Glomerular visceral epithelial cell (primary cell): ENCODE results near the gene OR10K2.
"Not testable (repeated sequence)": the region's sequence is repeated elsewhere in the genome, so short reads cannot be mapped to it uniquely, and the experiment has no call there.

Experiments
- DNase-seq: peaks from one replicate; pipeline ENCODE4 v3.0.0-alpha.2; 2016; ENCODE audit errors: extremely low spot score

The OR10K2 gene, protein sequence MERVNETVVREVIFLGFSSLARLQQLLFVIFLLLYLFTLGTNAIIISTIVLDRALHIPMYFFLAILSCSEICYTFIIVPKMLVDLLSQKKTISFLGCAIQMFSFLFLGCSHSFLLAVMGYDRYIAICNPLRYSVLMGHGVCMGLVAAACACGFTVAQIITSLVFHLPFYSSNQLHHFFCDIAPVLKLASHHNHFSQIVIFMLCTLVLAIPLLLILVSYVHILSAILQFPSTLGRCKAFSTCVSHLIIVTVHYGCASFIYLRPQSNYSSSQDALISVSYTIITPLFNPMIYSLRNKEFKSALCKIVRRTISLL

DNA sequence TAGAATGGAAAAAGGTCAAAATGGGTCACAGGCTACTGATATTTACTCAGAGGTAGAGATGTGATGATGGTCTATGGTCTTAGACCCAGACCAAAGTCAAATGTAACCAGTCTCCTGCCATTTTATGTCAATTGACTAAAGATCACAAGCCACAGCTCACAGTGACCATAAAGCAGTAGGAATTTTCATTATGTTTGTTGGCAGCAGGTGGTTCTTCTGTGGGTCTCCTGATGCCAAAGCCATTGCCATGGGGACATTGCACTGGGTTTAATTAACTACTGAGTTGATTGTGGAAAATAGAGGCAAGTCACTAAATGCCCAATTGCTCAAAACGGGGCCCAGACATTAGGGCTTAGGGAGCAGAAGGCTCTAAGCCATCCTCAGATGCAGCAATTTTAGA, at the start of gene OR10K2:
TSS of gene OR10K2 (minus strand) at position 101 of the 400 bp plus-strand sequence. CDS start 5,371 bp downstream, outside the sequence.
- DNase-seq, result no peak

DNA sequence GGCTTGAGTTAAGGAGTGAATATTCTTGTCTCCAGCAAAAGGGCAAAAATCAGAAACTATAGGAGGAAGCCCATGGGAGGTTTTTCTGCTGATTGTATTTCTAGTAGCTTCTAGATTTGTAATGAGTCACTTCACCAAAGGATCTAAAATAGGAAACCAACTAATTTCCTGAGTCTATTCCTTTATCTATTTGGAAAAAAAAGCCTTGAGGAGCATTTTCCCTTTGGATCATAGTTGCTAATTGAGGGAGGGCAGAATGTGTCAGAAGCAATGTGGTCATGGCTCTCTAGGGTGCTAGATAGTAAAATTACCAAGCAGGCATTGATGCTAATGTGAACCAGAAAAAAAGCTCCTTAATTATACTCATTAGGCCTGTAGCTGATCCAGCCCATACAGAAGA, 45.9 kb upstream of the OR10K2 start, which contains the start of gene OR10R2:
TSS of gene OR10R2 (plus strand) at position 301 of the 400 bp plus-strand sequence. CDS start 106 bp downstream, outside the sequence.
- DNase-seq, result no peak

DNA sequence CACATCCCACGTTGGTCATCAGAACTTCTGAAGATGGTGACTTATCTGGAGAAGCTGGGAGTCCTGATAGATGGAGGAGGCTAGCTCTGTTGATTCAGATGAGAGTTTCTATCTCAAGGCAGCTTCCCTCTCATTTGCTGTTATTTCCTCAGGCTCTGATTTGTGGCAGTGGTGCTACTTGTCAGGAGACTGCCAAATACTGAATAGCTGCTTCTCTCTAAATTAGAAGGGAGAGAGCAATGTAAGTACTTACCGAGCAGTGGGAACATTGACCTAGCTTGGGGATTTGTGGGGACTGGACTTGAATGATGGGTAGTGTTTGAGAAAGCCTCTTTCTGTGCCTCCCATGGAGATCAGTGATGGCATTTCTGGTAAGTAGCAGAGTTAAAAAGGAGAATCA, 35.5 kb upstream of the OR10K2 start, which contains the start of gene OR10K1:
TSS of gene OR10K1 (plus strand) at position 301 of the 400 bp plus-strand sequence. CDS start 3,728 bp downstream, outside the sequence.
- no peak for DNase-seq

DNA sequence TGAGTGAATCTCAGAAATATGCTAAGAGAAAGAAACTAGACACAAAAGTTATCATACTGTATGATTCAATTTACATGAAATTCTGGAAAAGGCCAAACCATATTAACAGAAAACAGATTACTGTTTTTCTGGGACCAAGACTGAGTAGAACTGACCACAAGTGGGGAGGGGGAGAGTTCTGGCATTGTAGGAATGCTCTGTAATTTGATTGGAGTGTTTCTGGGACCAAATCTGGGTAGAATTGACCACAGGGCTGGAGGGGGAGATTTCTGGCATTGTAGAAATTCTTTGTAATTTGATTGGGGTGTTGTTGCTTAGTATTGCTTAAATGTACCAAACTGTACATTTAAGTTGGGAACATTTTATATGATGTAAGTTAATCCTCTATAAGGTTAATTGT, 32.2 kb upstream of the OR10K2 start:
- no peak for DNase-seq

DNA sequence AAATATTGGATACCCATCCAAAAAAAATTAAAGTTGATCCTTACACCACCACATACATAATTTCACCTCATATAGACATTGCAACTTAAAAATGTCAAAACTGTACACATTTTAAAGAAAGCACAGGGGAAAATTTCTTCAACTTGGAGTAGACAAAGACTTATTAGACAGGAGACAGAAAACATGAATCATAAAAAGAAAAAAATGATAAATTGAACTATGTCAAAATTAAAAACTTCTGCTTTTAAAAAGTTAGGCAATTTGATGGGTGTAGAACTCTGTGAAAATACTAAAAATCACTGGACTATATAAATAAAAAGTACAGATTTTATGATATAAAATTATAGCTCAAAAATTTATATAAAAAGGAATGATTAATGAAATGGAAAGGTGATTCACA, 31.2 kb upstream of the OR10K2 start:
- DNase-seq, result no peak

DNA sequence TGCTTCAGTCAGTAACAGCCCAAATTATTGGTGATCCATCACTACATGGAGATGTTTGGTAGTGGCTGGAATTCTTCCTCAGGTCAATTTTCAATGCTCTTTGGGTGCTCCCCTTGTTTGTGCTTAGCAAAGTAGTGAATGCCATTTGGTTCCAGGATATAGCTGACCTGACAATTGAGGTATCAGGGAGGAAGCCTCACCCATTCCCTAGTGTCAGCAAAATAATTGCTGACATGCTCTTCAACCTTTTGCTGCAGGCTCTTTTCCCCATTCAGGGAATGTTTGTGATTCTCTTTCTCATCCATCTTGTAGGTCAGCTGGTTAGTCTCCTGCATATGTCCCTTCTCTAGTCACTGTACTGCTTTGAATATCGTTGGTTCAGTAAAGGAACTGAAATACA, 28.5 kb upstream of the OR10K2 start:
- DNase-seq, result no peak

DNA sequence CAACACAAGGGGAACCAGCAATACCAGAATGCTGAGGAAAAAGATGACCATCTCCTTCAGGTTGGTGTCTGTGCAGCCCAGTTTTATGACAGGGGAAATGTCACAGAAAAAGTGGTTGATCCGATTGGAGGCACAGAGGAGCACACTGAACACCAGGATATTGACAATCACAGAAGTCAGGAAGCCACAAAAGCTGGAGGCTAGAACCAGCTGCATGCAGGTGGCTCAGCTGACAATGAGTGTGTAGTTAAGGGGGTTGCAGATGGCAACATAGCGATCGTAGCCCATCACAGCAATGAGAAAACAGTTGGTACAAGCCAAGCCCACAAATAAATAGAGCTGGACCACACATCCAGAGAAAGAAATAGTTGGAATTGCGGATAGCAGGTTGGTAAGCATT, 19.3 kb upstream of the OR10K2 start:
- DNase-seq, result no peak

DNA sequence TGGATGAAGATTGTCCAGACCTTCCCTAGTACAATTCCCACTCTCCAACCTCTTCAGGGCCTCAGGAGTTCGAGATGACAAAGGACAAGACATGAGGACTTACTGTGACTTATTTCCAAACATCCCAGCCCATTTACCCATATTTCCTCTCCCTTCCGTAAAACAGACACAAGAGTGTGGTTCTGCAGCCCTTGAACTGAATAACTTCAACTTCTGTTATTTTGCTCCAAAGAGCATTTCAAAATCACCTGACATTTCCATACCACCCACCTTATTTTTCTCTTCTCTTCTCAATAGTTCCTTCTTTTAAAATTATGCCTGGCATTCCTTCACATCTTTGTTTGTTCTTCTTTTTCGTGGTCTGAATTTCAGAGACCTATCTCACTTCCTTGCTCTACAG, 8.7 kb upstream of the OR10K2 start:
- DNase-seq, result no peak

DNA sequence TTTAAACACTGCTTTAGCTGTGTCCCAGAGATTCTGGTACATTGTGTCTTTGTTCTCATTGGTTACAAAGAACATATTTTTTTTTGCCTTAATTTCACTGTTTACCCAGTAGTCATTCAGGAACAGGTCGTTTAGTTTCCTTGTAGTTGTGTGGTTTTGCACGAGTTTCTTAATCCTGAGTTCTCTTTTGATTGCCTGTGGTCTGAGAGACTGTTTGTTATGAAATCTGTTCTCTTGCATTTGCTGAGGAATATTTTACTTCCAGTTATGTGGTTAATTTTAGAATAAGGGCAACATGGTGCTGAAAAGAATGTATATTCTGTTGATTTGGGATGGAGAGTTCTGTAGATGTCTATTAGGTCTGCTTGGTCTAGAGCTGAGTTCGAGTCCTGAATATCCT, 4.1 kb upstream of the OR10K2 start:
- not testable (repeated sequence) for DNase-seq

DNA sequence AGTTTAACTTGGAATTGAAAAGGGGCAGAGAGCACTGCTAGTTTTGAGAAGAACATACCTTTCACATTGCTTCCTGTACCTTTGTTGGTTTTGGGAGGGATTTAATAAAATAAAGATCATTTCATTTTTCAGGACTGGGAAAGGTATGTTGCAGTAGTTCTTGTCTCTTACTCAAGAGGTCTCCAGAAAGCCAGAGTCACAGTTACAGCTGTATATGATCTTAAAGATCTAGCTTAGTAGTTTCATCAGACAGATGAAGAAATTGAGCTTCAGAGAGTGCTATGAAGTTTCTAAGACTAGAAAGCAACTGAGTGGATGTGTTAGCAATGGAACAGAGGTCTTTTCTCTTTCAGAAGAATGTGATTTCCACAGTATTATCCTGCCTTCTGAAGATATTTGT, 1.0 kb downstream of the OR10K2 start:
- DNase-seq, result no peak

DNA sequence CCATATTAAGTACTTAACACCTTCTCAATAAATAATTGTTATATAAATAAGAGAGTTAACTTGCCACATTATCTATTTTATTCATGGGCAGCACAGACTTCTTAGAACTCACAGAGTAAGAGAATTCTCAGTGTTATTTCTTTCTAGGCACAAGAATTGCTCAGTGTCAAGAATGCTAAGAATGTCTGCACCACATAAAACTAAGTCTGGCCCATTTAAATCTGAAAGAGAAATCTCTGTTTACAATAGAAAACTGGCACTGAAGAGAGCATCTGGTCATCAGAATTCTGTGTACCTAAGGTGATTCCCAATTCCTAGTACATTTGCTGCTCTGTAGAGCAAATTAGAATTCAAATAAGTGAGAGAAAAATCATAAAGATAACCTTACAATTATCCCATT, 3.8 kb downstream of the OR10K2 start:
- no peak for DNase-seq

DNA sequence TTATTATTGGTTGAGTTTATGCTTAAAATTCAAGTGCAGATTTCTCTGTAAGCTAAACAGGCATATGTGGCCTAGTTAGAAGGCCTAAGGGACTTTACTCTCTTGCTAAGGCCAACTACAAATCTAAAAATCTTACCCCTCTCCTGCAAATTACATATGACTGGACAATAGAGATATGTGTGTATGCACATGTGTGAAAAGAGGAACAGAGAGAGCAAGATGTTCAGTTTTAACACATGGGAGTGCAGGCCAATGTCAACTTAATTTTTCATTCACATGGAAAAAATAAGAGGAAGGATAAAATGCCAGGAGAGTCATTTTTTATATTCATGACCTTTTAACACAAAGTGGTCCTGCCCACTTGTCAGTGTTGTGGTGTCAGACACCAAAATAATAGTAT, 8.5 kb downstream of the OR10K2 start:
- no peak for DNase-seq

DNA sequence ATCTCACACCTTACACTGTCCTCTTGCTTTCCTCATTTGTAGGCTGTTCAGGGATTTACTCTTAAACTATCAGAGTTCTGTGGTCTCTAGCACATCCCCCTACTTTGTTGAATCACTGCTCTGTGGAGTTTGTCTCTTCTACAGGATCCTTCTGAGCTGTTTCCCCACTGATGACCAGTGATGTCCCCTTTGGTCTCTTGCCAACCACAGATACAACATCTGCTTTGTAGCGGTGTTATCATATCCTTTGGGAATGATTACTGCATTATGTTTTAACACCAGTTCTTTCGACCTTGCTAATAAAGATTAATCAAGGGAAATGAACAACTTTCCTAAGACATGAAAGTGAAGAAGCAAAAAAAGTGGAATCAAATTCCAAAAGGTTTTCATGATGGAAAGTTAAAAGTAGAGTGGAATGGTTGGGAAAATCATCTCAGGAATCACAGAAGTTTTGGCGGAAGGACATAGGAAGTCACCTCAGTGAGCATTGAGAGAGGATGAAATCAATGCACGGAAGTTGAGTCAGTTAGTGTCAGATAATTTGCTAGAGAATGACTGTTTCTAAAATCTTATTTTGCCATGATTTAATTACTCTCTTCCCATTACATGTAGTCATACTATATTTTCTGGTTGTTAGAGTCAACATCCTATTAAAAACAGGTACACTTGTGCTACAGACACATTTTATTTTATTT, 11.2 kb downstream of the OR10K2 start:
- no peak for DNase-seq

DNA sequence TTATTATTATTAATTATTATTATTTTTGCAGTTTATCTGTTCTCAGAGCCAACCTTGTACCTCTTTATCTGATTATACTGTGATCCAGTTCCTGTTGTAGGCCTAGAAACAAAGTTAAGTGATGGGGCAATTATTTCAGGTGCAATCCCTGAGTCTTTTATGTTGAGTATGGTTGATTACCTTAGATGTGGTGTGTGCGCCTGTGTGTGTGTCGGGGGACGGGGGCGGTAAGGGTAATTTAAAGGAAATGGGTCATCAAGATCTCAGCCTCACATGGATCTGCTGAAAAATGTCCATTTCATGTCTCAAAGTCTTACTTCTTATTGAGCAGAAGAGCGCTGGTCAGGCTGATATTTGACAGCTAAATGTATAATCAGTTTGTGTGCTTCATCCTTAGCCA, 18.9 kb downstream of the OR10K2 start:
- DNase-seq, result no peak

DNA sequence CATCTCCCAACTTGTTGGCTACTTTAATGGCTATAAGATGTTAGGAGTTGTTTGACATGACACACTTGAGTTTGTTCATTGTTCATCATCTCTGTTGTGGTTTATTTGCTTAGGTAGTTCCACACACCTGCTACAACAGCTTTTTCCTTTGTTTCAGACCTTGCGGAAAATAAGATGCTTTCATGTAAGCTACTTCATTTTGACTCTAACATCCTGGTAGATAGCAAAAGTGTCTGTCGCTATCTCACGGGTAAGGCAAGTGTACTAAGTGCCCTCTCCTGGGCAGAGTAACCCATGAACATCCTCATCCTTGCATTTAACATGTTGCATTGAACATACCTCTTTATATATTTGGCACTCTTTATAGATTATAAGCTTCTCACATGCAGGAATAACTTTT, 25.2 kb downstream of the OR10K2 start:
- DNase-seq, result no peak

DNA sequence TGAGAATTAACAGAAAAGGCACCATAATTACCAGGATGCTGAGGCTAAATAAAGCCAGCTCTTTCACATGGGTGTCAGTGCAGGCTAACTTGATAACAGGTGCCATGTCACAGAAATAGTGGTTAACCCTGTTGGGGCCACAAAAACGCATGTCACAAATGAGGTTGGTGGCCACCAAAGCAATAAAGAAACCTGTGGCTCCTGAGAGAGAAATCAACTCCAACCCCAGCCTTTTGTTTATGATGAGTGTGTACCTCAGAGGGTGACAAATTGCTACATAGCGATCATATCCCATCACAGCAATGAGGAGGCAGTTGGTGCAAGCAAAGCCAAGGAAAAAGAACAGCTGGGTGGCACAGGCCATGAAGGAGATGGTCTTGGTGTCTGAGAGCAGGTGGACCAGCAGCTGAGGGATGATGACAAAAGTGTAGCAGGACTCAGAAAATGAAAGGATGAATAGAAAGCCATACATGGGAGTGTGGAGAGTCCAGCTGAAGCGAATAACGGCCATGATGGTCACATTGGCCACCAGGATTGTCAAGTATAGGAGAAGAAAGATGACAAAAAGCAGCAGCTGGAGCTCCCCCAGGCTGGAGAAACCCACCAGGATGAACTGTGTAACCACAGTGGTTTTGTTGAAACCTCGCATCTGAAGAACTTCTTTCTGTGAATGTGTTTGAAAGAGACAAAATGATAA, 27.1 kb downstream of the OR10K2 start, which contains the start of gene OR10T2:
TSS of gene OR10T2 (minus strand) at position 649 of the 697 bp plus-strand sequence. CDS start at position 649, 0 bp downstream.
- DNase-seq, result no peak

DNA sequence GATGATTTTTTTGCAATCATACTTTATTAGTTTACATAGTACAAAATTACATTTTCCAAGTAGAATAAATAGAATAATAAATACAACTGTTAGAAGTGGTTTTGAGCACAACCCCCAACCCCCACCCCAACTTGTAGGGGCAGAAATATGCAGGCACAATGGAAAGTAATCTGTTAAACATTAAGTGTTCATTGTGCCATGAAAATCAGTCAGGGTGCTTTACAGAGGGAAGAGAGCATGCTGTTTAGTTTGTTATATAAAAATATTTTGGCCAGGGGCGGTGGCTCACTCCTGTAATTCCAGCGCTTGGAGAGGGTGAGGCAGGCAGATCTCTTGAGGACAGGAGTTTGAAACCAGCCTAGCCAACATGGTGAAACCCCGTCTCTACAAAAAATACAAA, 29.4 kb downstream of the OR10K2 start:
- DNase-seq, result no peak

DNA sequence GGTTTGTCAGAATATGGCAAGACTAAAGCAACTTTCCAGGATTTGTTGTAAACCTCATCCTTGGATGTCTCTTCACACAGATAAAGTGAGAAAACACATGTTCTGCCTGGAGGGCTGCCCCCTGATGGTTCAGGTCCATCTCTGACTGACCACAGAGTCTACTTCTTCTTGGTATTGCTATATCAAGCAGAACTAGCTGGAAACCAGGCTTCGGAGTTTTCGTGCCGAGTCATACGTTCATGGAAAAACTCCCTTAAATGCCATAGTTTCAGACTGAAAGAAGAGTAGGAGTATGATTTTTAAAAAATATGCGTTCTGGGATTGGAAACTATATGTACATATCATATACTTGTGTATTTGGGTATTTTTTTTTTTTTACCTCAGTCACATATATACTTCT, 32.6 kb downstream of the OR10K2 start:
- DNase-seq, result no peak

DNA sequence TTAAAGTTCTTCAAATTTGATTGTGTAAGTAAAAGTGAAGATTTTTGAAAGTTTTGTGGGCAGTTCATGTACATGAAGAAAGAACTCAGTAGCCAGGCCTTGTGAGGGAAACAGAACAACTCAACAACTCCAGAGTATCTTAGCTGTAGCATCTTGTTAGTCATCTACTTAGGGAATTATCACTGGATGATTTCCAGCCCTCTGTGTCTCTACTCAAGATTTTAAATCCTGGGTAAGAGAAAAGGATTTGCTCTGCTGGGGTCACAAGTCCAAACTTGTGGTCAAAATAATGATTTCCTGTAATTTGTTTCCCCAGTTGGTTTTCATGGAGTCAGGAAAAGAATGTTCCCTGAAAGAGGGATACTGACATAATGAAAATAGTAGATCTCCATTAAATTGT, 34.9 kb downstream of the OR10K2 start:
- DNase-seq, result no peak

DNA sequence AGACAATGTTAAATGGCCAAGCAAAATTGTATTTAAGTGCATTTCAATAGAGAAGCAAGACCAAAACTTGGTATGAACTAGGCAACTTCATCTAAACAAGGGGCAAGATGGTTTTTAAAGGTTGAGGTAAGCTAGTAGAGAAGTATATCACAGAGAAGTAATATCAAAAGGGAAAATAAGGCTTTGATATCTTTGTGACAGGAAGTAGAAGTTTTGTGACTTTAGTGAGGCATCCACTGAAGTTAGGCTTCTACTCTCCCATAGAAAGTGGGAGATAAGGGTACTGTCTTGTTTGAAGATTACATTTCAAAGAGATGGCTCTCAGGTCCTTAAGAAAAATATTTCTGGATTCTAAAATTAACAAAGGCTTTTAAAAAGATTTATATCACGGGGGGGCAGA, 35.7 kb downstream of the OR10K2 start:
- no peak for DNase-seq

DNA sequence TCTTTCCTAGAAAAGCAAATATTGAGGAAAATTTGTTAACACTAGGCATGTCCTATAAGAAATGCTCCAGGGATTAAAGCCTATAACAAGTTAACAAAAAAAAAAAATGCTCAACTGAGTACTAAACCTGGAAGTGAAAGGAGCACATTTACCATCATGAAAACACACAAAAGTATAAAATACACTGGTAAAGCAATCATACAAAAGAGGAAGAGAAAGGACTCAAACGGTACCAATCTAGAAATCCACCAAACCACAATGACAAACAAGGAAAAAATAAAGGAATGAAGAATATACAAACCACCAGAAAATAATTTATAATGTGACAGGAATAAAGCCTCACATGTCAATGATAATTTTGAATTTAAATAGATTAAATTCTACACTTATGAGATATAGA, 51.2 kb downstream of the OR10K2 start:
- no peak for DNase-seq

DNA sequence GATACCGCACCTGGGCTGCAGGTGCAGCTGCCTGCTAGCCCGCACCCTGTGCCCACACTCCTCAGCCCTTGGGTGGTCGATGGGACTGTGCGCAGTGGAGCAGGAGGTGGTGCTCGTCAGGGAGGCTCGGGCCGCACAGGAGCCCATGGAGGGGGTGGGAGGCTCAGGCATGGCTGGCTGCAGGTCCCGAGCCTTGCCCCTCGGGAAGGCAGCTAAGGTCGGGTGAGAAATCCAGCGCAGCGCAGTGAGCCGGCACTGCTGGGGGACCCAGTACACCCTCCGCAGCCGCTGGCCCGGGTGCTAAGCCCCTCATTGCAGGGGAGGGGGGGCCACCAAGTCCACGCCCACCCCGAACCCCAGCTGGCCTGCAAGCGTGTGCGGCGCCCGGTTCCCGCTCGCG, 51.9 kb downstream of the OR10K2 start:
- DNase-seq, result not testable (repeated sequence)
